Esophagus mucosa (tissue), 1 donor: Measurements from ENCODE around the gene UBTD2. TPM values are rescaled to one million over a fixed set of nuclear protein-coding genes. Genes with fewer than 3 reads are reported as not detected.

ENCODE experiments used
- ATAC-seq: fragments of 200-7000 bp; cut with Tn5 transposase; one replicate; pipeline ENCODE4 v1.9.1; 2020
- total RNA-seq: library from RNA; stranded (reverse); gene quantifications from one replicate; pipeline ENCODE4 v1.2.4, GENCODE V29; 2023
- donor health status: DM: yes; HTN: yes; CAD: no.

Gene UBTD2
- total RNA-seq, 1 donor from 2014 or later = 7.8 TPM

- no peak for ATAC-seq
Observed at GRCh38 chr5:172168311-172168710, 115.3 kb downstream of the UBTD2 start.

GRCh38 chr5:172167895-172168294 is 115.7 kb downstream of the UBTD2 start:
- no peak for ATAC-seq

- no peak for ATAC-seq
Observed at GRCh38 chr5:172166030-172166826, 117.3 kb downstream of the UBTD2 start.

- ATAC-seq = no peak
Observed at GRCh38 chr5:172165465-172165864, 118.1 kb downstream of the UBTD2 start.

- no peak for ATAC-seq
Observed at GRCh38 chr5:172164769-172165212, 118.8 kb downstream of the UBTD2 start.

GRCh38 chr5:172163346-172163745 is 120.2 kb downstream of the UBTD2 start:
- no peak for ATAC-seq

GRCh38 chr5:172162987-172163343 is 120.6 kb downstream of the UBTD2 start:
- no peak for ATAC-seq

GRCh38 chr5:172162323-172162986 is 121.1 kb downstream of the UBTD2 start:
- peak; percentile 17 for ATAC-seq

- ATAC-seq = no peak
Observed at GRCh38 chr5:172160506-172160905, 123.1 kb downstream of the UBTD2 start.

Other genes with a start within 250 kb of the UBTD2 start
- gene STK10, start 95.5 kb downstream of the UBTD2 start, total RNA-seq = 7.3 TPM
- not detected for gene EFCAB9, start 89.6 kb downstream of the UBTD2 start, total RNA-seq
- gene SH3PXD2B, start 170.8 kb upstream of the UBTD2 start, total RNA-seq = 16.5 TPM